SJCRH30 (cell line): ENCODE data around the gene HJURP. TPM values are rescaled to one million over a fixed set of nuclear protein-coding genes. Genes with fewer than 3 reads are reported as not detected.
A peak's percentile ranks its signal among the peaks of the same experiment; 100 is the strongest.

Experiments used
- DNase-seq, 2 experiments: peaks; one replicate each; pipeline ENCODE4 v3.0.0-alpha.2; 2015 to 2020
- H3K27ac ChIP-seq: fragments of 250-450 bp; sonication (Bioruptor Pico); 2 replicates; pipeline ENCODE4 v1.5.1; 2020; ENCODE audit warnings: mild to moderate bottlenecking, moderate library complexity
- H3K27me3 ChIP-seq: fragments of 250-450 bp; sonication (Bioruptor Pico); 2 replicates; pipeline ENCODE4 v1.5.1; 2020; ENCODE audit warnings: mild to moderate bottlenecking, moderate library complexity
- H3K36me3 ChIP-seq: fragments of 250-450 bp; sonication (Bioruptor Pico); 2 replicates; pipeline ENCODE4 v1.5.1; 2020; ENCODE audit warnings: mild to moderate bottlenecking, moderate library complexity
- H3K4me1 ChIP-seq: fragments of 250-450 bp; sonication (Bioruptor Pico); 2 replicates; pipeline ENCODE4 v1.5.1; 2020; ENCODE audit warnings: mild to moderate bottlenecking, moderate library complexity
- H3K4me3 ChIP-seq: fragments of 250-450 bp; sonication (Bioruptor Pico); 2 replicates; pipeline ENCODE4 v1.5.1; 2020; ENCODE audit warnings: mild to moderate bottlenecking, moderate library complexity
- H3K9me3 ChIP-seq: fragments of 250-450 bp; sonication (Bioruptor Pico); replicated peaks from 2 replicates; pipeline ENCODE4 v1.5.1; 2020; ENCODE audit warnings: mild to moderate bottlenecking, moderate library complexity
- total RNA-seq: library from RNA; depleted of rRNA; stranded (reverse); fragments of >200 nt; shearing (Covaris generic); gene quantifications from 2 replicates; pipeline ENCODE4 v1.2.3, GENCODE V29; 2014

Gene HJURP
- total RNA-seq, 1 experiment from 2014 or later, result 90.8 TPM

DNA sequence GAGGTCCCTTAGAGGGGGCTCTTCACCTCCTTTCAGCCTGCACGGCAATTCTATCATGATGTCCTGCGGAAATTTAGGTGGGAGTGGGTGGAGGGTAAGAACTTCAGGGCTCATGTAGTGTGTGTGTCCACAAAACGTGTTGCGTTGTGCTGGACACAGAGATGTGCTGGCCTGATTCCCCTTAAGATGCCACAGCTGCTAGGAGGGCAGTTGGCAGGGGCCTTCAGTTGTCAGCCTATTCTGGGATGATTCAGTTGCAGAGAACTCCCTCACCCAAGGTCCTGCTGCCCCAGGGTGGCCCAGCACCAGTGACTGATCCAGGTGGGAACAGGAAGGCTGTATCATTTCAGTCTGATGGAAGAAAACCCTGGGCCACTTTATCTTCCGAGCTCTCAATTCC, 1.0 kb upstream of the HJURP start:
- H3K4me3 ChIP-seq, result peak overlapping the region; percentile 83
- H3K27ac ChIP-seq, result peak overlapping the region; percentile 92
- peak; percentile 71 to 76 for DNase-seq

DNA sequence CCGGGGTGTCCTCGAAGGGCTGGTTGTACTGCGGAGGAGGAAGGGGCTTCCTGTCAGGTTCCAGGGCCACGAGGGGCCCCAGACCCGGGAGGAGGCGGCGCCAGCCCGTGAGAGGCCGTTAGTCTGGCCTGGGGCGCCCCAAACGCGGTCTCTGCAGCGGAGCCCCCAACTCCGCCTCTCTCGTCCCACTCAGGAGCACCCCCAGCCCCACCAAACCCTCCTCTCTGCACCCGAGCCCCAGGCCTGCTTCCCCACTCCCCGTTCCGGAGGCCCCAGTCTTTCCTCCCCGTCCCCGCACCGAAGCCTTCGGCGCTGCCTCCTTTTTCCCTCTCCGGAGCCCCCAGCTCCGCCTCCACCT, 473 bp downstream of the HJURP start:
- Histone ChIP-seq H3K36me3 (peaks cover 48% of the 10 kb centered on the region), H3K27ac (peak overlapping the region; percentile 92), H3K27me3 (no peaks in the 10 kb centered on the region), H3K4me3 (peak overlapping the region; percentile 83), H3K4me1 (peaks cover 23% of the 10 kb centered on the region), H3K9me3 (no peaks in the 10 kb centered on the region)
- DNase-seq, result peak; percentile 28 to 30

More for the DNA sequence above, 1.0 kb upstream of the HJURP start:
- Histone ChIP-seq H3K27me3 (no peaks in the 10 kb centered on the region), H3K4me1 (peaks cover 23% of the 10 kb centered on the region), H3K9me3 (no peaks in the 10 kb centered on the region), H3K36me3 (peaks cover 33% of the 10 kb centered on the region)

DNA sequence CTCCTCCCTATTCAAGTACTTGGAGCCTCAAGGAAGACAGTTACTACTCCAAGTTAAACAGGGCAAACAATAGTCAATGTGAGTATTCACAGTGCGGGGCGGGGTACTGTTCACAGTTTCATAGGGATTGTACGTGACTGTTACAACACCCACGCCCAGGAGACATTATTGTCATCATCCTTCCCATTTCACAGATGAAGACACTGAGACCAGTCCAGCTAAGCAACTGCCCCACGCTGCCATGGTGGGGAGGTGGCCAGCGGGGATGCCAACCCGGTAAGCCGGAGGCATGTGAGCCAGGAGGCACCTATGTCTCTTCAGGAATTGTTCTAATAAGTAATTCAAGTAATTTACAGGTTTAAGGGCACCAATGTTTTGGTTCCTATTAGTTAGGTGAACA, 982 bp downstream of the HJURP start:
- peaks cover 53% of the 10 kb centered on the region for H3K36me3 ChIP-seq
- peak in 1 of 2 experiments; percentile 10 for DNase-seq
- H3K4me3 ChIP-seq, result peak overlapping the region; percentile 83

GRCh38 chr2:233852056-233852455, 2.3 kb downstream of the HJURP start:
- Histone ChIP-seq H3K4me1 (peaks cover 23% of the 10 kb centered on the region), H3K9me3 (no peaks in the 10 kb centered on the region), H3K4me3 (peak overlapping the region; percentile 83), H3K36me3 (peaks cover 66% of the 10 kb centered on the region), H3K27ac (no peak overlapping the region), H3K27me3 (no peaks in the 10 kb centered on the region)
- no peak for DNase-seq

More for the DNA sequence above, 982 bp downstream of the HJURP start:
- no peaks in the 10 kb centered on the region for H3K9me3 ChIP-seq
- no peaks in the 10 kb centered on the region for H3K27me3 ChIP-seq
- H3K4me1 ChIP-seq, result peaks cover 23% of the 10 kb centered on the region
- H3K27ac ChIP-seq, result peak overlapping the region; percentile 92

DNA sequence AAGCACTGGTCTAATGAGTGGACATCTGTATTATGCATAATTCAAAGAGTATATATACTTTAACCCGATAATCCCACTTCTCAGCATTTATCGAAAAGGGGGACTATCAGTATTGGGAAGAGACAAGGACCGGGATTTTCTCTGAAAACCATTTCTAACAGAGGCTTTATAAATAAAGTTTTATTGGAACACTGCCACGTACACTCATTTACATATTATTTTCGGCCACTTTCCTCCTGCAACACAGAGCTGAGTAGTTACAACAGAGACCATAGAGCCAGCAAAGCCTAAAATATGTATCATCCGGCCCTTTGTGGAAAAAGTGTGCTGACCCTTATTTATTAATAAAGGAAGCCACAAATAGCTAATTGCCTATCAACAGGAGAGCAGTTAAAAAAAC, 3.2 kb downstream of the HJURP start:
- no peaks in the 10 kb centered on the region for H3K9me3 ChIP-seq
- no peak overlapping the region for H3K27ac ChIP-seq
- H3K27me3 ChIP-seq, result no peaks in the 10 kb centered on the region
- H3K4me3 ChIP-seq, result no peak overlapping the region
- peaks cover 75% of the 10 kb centered on the region for H3K36me3 ChIP-seq
- no peak for DNase-seq
- H3K4me1 ChIP-seq, result peaks cover 23% of the 10 kb centered on the region

DNA sequence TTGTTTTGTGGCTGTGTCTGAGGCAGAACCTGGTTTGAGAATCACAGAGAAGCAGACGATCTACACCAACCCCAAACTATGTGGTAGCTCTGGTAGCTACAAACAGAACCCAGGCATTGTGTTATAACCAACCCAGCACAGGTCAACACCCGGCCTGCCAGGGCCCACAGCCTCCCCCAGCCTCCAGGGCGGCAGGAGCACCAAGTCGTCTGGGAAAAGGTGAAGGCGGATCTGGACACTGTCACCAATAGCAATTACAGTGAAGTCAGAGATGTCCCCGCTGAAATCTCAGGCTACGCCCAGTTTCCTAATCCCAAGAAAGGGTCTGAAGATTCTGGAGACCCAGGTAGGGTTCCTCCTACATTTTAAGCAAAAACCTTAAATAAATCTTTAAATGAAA, 3.6 kb downstream of the HJURP start:
- H3K4me3 ChIP-seq, result no peak overlapping the region
- no peaks in the 10 kb centered on the region for H3K9me3 ChIP-seq
- H3K36me3 ChIP-seq, result peaks cover 79% of the 10 kb centered on the region
- DNase-seq, result no peak
- H3K27ac ChIP-seq, result no peak overlapping the region
- no peaks in the 10 kb centered on the region for H3K27me3 ChIP-seq
- peaks cover 21% of the 10 kb centered on the region for H3K4me1 ChIP-seq

DNA sequence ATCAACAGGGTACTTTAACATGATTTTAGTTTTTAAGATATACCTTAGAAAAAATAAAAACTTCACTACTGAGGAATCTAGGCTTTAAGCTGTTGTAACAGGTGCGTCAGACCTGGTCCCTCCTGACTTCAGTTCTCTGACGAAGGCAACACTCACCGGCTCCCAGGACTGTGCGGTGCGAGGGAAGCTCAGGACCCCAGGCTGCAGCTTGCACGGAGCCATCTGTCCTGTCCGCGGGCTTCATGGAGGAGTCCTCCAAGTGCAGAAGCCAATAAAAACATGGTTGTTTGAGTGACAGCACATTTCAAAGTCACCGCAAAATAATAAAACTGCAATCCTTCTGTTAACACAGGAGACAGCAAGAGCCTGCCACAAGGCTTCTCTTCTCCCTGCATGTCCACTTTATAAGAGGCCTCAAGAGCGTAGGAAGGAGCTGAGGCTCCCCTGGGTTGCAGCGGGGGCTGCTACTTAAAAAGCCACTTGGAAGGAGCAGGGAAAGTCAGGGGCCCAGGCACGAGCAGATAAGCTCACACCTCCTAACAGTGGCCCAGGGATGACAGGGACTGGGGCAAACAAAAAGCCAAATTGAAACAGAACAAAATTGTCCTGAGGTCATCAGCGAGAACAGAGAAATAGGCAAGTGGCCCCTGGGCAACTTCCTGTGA, 4.6 kb downstream of the HJURP start:
- peak in 1 of 2 experiments; percentile 10 for DNase-seq
- no peak overlapping the region for H3K4me3 ChIP-seq
- no peaks in the 10 kb centered on the region for H3K27me3 ChIP-seq
- H3K4me1 ChIP-seq, result peaks cover 12% of the 10 kb centered on the region
- H3K9me3 ChIP-seq, result no peaks in the 10 kb centered on the region
- H3K36me3 ChIP-seq, result peaks cover 90% of the 10 kb centered on the region
- no peak overlapping the region for H3K27ac ChIP-seq

DNA sequence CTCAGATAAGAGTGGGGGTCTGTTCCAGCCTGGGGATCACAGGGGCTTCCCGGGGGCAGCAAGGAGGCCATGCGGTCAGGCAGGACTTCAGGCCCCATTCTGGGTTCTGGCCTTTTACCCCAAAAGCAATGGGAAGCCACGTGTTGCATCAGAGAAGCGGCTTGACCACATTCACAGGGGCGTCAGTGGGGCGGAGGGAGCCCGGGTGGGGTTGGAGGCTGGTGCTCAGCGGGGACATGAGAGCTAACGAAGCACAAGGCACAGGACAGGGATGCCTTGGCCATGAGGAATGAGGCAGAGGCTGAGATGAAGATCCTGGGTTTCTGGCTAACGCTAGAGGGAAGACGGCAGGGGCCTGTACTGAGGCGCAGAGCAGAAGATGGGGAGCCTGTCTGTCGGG, 6.1 kb downstream of the HJURP start:
- H3K4me3 ChIP-seq, result no peak overlapping the region
- H3K27me3 ChIP-seq, result no peaks in the 10 kb centered on the region
- H3K9me3 ChIP-seq, result no peaks in the 10 kb centered on the region
- H3K4me1 ChIP-seq, result peaks cover 12% of the 10 kb centered on the region
- no peak for DNase-seq
- H3K27ac ChIP-seq, result no peak overlapping the region
- H3K36me3 ChIP-seq, result peaks cover 100% of the 10 kb centered on the region

DNA sequence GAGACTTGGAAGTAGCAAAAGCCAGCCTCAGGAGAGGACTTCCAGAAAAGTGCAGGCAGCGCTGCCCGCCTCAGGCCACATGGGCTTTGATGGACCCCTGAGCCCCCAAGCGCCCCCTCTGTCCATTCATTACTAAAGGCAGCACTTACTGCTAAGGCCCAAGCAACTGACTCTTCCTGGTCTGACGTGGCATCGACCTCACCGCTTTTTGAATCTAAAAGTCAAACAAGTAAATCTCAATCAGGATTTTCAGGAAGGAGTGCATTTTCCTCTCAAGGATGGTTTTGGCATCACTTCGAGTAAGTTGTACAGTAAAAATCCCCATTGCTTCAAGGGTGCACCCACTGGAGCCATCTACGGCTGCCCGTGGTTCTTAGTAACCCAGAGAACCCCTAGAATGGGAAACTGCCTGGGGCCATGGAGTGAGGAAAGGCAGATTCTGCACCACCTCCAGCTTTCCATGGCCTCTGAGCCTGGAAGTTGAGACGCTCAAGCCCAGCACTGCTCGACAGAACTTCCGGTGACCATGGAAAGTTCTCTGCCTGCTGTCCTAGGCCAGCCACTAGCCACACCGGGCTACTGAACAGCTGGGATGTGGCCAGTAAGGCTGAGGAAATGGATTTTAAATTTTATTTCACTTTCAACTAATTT, 7.0 kb downstream of the HJURP start:
- no peaks in the 10 kb centered on the region for H3K27me3 ChIP-seq
- DNase-seq, result no peak
- no peak overlapping the region for H3K27ac ChIP-seq
- no peaks in the 10 kb centered on the region for H3K9me3 ChIP-seq
- H3K4me3 ChIP-seq, result no peak overlapping the region
- peaks cover 10% of the 10 kb centered on the region for H3K4me1 ChIP-seq
- peaks cover 100% of the 10 kb centered on the region for H3K36me3 ChIP-seq

DNA sequence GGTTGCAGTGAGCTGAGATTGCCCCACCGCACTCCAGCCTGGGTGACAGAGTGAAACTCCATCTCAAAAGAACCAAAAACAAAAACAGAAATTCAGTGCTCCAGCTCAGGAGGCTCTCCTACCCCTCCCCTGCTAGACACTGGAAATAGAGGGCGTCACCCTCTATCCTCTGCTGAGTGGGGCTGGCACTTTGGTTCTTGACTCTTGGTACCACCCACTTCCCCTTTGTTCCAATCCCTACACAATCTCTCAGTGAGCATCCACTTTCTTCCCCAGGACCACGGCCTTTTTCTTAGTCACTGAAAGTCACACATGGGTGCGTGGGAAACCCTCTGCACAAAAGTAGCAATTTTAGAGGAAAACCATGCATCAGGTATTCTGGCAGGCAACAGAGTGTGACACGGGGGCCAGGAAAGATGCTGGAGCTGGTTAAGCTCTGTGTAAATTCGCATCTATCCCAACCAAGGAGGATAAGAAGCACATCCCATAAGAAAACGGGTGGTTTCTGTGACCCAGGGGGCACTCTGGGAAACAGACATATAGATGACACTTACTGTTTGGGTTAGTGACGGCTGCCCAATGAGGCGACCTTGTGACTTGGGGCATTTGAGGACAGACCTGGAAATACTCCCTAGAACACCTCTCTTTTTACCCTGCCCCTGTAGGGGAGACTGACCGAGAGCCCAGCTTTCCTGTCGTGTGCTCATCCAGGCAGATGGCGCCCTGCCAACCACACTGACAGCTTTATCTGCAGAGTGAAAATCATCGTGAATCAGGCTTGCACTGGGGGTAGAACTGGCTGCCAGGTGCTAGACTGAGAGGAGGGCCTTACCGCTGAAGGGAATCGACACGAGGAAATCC, 7.7 kb downstream of the HJURP start:
- no peak for DNase-seq
- Histone ChIP-seq H3K4me3 (no peak overlapping the region), H3K36me3 (peaks cover 100% of the 10 kb centered on the region), H3K27ac (no peak overlapping the region), H3K9me3 (no peaks in the 10 kb centered on the region), H3K27me3 (no peaks in the 10 kb centered on the region), H3K4me1 (peaks cover 2% of the 10 kb centered on the region)

DNA sequence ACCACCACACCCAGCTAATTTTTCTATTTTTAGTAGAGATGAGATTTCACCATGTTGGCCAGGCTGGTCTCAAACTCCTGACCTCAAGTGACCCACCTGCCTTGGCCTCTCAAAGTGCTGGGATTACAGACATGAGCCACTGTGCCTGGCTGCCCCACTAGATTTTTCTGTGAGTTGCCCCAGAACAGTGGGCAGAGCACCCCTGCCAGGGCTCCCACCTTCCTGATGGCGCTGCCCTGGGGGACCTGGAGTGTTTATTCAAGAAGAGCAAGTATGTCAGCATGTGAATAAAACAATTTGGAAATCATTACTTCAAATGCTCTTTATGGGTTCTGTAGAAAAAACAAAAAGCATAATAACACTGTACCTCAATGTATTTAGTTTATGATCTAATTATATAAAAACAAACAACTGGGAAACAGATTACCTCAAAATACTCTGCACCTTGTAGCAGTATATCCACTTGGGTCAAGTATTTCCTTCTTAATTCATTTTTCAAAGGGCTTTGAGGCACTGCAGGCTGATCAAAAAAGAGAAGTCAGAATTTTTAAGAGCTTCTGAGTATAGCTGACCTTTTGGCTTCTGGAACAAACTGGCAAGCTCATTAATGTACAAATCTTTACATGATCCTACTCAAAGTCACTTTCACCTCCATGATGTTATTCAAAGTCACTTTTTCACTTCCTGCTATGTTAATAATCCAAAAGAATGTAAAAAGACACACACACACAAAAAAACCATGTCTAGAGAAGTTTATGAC, 8.9 kb downstream of the HJURP start:
- Histone ChIP-seq H3K27ac (no peak overlapping the region), H3K4me1 (no peaks in the 10 kb centered on the region), H3K4me3 (no peak overlapping the region), H3K27me3 (no peaks in the 10 kb centered on the region), H3K9me3 (no peaks in the 10 kb centered on the region), H3K36me3 (peaks cover 100% of the 10 kb centered on the region)
- no peak for DNase-seq

DNA sequence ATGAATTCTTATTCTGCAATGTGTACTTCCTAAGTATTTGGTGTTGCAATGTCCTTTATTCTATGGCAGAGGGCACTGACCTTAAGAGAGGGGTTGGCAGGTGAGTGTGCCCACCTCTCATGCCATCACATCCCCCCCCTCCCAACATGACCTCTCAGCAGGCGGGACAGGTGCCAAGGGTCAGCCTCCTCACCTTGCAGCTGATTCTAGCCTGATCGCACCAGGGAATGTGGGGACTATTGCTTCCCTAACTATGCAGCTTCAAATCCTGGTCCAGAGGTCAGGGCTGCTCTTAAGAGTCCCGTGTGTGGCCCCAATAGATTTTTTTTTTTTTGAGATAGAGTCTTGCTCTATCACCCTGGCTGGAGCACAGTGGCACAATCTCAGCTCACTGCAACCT, 9.5 kb downstream of the HJURP start:
- no peak overlapping the region for H3K4me3 ChIP-seq
- H3K27ac ChIP-seq, result no peak overlapping the region
- no peak for DNase-seq
- H3K4me1 ChIP-seq, result peaks cover 3% of the 10 kb centered on the region; the same call in 1 of the 2 replicates
- H3K9me3 ChIP-seq, result no peaks in the 10 kb centered on the region
- peaks cover 100% of the 10 kb centered on the region for H3K36me3 ChIP-seq
- no peaks in the 10 kb centered on the region for H3K27me3 ChIP-seq

- Histone ChIP-seq H3K4me1 (peaks cover 3% of the 10 kb centered on the region; the same call in 1 of the 2 replicates), H3K27ac (no peak overlapping the region), H3K27me3 (no peaks in the 10 kb centered on the region), H3K36me3 (peaks cover 100% of the 10 kb centered on the region), H3K4me3 (no peak overlapping the region), H3K9me3 (no peaks in the 10 kb centered on the region)
- no peak for DNase-seq
Measured at GRCh38 chr2:233844064-233844807, 10.1 kb downstream of the HJURP start.

GRCh38 chr2:233841183-233841582, 13.2 kb downstream of the HJURP start:
- no peaks in the 10 kb centered on the region for H3K9me3 ChIP-seq
- no peak for DNase-seq
- peaks cover 100% of the 10 kb centered on the region for H3K36me3 ChIP-seq

More at GRCh38 chr2:233841183-233841582, 13.2 kb downstream of the HJURP start:
- H3K27me3 ChIP-seq, result no peaks in the 10 kb centered on the region
- no peak overlapping the region for H3K4me3 ChIP-seq
- H3K27ac ChIP-seq, result no peak overlapping the region
- H3K4me1 ChIP-seq, result peaks cover 3% of the 10 kb centered on the region; the same call in 1 of the 2 replicates
